HUES6 (cell line): Measurements from ENCODE around the gene GIMAP6.
"Not testable (repeated sequence)": the region's sequence is repeated elsewhere in the genome, so short reads cannot be mapped to it uniquely, and the experiment has no call there.

Source experiments
- H3K27ac ChIP-seq: 2 replicates; pipeline ENCODE4 v1.7.0; 2013; ENCODE audit warnings: low read depth, mild to moderate bottlenecking, low read length, inconsistent platforms
- H3K27me3 ChIP-seq: 2 replicates; pipeline ENCODE4 v1.6.1; 2013; ENCODE audit warnings: low read length; ENCODE audit not compliant: control insufficient read depth, insufficient read depth
- H3K36me3 ChIP-seq: 2 replicates; pipeline ENCODE4 v1.6.1; 2013; ENCODE audit warnings: low read length; ENCODE audit not compliant: control insufficient read depth, insufficient read depth
- H3K4me1 ChIP-seq: 2 replicates; pipeline ENCODE4 v1.6.1; 2013; ENCODE audit warnings: low read length; ENCODE audit not compliant: control insufficient read depth, insufficient read depth
- H3K4me3 ChIP-seq: 2 replicates; pipeline ENCODE4 v1.5.1; 2013; ENCODE audit warnings: low read depth, low read length
- H3K9ac ChIP-seq: one replicate; pipeline ENCODE4 v1.6.1; 2013; ENCODE audit warnings: mild to moderate bottlenecking, low read length
- H3K9me3 ChIP-seq: 2 replicates; pipeline ENCODE4 v1.6.1; 2013; ENCODE audit warnings: low read depth, low read length; ENCODE audit not compliant: control insufficient read depth, insufficient read depth

Gene GIMAP6

DNA sequence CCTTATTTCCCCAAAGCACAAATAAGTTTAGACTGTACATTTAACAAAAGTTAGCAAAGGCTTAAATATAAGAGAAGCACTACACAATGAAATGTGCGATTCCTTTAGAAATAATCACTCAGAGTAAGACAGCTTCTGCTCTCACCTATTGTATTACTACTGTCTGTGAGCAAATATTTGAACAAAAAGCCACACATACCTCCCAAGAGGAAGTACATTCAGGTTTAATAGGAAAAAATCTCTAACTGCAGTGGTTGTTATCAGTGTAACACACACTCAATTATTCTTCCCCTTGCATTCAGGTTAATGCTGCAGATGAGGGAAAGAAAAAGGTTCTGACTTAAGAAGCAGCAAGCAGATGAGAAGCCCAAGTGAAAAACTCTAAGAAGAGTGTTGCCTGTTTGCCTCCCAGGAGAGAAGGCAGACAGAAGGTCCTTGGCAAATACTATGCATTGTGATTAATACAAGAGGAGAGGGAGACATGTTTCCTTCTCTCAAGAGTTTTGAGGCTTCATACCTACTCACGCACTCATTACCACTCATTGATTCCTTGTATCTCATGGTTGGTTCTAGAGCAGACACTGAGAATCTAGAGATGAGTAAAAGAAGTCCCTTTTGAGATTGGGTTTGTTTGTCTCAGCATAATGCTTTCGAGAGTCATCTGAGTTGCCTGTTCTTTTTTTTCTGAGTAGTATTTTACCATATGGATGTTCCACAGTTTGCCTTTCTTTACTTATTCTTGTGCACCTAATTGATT lies 51.4 kb downstream of the GIMAP6 start:
- no peak overlapping the region for H3K9ac ChIP-seq
- no peak overlapping the region for H3K27ac ChIP-seq
- H3K27me3 ChIP-seq, result peaks cover 4% of the 10 kb centered on the region; the same call in 1 of the 2 replicates
- peaks cover 16% of the 10 kb centered on the region for H3K9me3 ChIP-seq
- H3K4me3 ChIP-seq, result no peak overlapping the region
- H3K4me1 ChIP-seq, result no peaks in the 10 kb centered on the region
- no peaks in the 10 kb centered on the region for H3K36me3 ChIP-seq

DNA sequence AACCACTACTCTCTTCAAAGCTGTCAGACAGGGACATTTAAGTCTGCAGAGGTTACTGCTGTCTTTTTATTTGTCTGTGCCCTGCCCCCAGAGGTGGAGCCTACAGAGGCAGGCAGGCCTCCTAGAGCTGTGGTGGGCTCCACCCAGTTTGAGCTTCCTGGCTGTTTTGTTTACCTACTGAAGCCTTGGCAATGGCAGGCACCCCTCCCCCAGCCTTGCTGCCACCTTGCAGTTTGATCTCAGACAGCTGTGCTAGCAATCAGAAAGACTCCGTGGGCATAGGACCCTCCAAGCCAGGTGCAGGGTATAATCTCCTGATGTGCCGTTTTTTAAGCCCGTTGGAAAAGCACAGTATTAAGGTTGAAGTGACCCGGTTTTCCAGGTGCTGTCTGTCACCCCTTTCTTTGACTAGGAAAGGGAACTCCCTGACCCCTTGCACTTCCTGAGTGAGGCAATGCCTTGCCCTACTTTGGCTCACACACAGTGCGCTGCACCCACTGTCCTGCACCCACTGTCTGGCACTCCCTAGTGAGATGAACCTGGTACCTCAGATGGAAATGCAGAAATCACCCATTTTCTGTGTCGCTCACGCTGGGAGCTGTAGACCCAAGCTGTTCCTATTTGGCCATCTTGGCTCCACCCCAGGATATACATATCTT lies 52.1 kb downstream of the GIMAP6 start:
- H3K4me1 ChIP-seq, H3K4me3 ChIP-seq, H3K27ac ChIP-seq, H3K36me3 ChIP-seq, H3K27me3 ChIP-seq, H3K9ac ChIP-seq: not testable (repeated sequence)
- H3K9me3 ChIP-seq, result peaks cover 16% of the 10 kb centered on the region
